Cerebellar nuclear complex (tissue), 1 donor: ENCODE data around the gene MAP4K2.

Experiments
- DNase-seq, 2 experiments: peaks; one replicate each; lab custom pipeline; 2025; lab: John Stamatoyannopoulos, UW

The MAP4K2 gene

GRCh38 chr11:64767344-64768299 lies 35.4 kb downstream of the MAP4K2 start:
- no peak for DNase-seq

- no peak for DNase-seq
Measured at GRCh38 chr11:64766881-64767280, 36.1 kb downstream of the MAP4K2 start.

- no peak for DNase-seq
Measured at GRCh38 chr11:64765851-64766665, 37.0 kb downstream of the MAP4K2 start.

DNA sequence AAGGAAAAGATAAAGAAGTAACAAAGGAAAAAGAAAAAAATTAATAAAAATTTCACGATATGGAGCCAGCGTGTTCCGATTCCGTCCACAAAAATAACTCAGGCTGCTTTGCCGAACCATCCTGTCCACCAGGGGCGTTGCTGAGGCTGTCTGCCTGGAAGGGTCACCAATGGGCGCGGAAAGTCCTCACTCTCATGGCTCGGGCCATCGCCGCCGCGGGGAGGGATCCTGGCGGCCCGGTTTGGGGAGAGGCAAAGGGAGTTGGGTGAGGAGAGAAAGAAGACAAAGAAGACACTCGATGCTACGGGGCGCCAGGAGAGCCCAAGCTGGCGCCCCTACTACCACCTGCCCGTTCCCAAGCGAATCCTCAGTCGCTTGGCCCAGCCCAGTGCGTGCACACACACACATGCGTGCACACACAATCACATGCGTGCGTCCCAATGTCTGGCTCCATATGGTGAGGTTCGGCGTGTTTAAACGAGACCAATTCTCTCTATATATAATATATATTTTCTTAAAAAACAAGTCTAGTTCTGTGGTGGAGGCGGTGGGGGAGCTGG lies 37.6 kb downstream of the MAP4K2 start:
- DNase-seq, result no peak

GRCh38 chr11:64764753-64765152 lies 38.3 kb downstream of the MAP4K2 start:
- no peak for DNase-seq

GRCh38 chr11:64764040-64764611 lies 38.9 kb downstream of the MAP4K2 start:
- no peak for DNase-seq

DNA sequence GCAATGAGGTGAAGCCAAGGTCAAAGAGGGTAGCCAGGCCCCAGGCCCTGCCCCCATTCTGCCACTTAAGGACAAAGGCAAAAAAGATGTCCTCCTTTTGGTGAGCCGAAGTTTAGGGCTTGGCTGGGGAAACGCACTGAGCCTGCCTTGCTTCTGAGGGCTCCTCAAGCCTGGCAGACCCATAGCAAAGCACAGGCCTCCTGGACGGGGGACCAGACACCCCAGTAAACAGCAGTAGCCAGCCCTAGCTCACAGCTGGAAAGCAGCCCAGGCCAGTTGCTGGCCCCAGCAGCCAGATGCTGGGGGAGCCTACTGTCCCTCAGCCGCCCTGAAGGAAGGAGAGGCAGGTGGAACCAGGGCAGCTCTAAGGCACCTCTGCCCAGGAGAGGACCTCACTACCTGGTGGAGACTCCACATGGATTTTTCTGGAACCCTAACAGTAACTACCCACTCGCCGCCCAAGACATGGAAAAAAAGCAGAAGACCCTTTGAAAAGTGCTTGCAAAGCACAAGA lies 39.4 kb downstream of the MAP4K2 start:
- no peak for DNase-seq

DNA sequence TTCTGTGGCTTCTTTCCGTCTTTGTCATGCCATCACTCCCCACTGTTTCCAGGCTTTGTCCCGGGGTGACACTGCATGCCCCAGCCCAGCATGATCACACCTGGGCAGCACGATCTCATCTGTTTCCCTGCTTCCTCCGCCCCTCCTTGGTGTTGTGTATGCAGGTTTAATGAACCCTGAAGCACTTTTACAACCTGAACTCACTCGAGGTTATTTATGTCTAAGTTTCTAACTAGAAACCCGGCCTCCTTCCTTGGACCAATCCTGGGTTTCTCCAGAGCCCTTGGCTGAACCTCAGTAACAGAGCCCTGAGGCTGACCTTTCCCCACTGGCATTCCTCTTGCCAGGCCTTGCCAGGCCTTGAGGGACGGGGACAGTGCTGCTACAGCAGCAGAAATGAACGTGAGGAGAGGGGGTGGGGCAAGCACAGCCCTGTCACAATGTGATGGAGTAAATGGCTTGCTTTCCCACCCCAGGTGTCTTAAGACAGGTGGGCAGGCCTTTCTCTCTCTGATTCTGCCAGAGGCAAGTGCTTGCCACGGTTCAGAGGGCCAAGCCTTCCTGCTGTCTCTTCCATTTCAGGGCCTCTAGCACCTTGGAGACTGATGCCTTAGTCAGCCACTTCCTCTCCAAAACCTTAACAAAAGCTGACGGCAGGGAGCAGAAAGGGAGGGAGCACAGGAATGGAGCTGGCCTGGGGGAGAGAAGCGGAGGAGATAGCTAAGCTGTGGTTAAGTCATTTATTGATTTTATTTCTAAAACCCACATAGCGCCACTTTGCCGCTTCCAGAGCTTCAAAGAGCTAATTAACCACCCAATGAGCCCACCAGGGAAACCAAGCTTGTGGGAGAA lies 40.1 kb downstream of the MAP4K2 start:
- DNase-seq, result no peak

DNA sequence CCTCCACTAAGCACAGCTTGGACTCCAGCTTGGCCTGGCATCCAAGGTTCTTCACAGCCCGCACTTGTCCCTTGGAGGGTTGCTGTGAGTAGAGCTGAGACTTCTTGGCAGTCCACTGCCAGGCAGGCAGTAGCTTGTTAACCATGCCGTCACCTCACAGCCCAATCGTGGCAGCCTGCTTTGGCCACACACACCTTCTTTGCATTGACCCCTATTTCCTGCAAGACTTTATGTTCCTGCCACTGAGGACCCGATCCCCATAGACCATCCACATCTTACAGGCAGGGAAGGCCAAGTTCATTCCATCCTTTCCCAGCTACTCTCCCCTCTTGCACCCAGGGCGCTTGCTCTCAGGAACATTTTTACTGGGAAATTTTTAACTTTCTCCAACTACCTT lies 40.7 kb downstream of the MAP4K2 start:
- DNase-seq, result no peak

DNA sequence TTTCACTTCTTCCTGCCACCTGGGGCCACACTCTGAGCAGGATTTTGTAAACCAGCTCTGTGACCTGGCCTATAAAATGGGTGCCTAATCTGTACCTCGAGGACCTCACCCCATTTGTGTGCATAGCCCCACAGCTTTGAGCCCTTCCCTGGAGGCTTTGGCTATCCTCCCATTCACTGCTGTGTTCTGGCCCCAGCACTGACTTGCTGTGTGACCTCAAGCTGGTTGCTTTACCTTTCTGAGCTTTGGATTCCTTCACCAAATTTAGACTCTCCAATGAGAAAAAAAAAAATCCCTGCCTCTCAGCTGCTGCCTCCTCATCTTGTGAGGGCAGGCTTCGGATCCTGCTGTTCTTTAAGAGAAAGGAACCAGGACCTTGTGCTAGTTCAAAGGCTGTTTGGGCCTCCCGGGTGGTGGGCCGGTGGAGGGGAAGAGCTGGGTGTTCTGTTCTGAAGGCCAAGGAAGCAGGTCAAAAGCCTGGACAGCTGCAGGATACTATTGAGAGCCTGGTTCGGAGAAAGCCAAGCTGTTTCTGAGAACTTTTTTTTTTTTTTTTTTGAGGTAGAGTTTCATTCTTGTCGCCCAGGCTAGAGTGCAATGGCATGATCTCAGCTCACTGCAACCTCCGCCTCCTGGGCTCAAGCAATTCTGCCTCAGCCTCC lies 42.1 kb downstream of the MAP4K2 start:
- DNase-seq, result no peak

DNA sequence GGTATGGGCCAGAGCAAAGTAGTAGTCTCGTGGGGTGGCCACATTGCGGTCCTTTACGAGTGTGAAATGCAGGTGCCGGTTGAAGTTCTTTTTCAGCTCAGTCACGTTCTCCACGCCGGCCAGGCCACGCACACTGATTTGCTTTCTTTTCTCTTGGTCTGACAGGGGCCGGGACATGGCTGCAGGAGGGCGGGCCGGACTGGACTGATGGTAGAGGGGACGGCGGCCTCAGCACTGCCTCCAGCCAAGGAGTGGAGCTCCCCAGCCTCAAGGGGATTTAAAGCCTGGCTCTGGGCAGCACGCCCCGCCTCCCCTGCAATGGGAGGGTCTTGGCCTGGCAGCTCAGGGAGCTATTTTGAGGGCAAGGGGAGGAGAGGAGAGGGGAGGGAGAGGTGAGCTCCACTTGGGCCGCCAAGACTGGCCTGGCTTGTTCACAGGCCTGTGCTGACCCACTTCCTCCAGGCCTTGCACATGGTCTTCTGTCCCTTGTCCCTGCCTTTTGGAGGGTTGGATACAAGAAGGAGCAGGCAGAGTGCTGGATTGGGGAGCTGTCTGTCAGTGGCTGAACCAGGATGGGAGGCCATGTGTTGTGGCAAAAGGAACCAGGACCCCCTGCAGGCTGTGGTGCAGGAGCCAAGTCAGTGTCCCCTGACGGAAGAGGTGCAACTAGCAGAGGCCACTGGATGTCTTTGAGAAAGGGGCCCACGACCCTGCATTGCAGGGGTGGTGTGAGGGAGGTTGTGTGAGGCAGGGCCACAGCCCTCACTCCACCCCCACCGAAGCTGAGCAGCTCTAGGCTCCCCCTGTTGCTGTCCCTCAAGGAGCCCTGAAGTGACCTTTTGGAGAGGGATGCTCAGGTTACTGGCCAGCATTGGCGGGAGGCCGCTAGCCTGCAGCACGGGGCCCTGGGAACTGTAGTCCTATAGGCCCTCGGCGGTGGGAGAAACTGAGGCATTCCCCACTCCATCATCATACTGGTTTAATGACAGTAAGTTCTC lies 43.0 kb downstream of the MAP4K2 start, which contains the start of gene PYGM:
Gene PYGM (minus strand): TSS at position 253 of the 998 bp plus-strand sequence. CDS start 76 bp downstream, at position 177.
- DNase-seq, result peak in 1 of 2 experiments; percentile 50

DNA sequence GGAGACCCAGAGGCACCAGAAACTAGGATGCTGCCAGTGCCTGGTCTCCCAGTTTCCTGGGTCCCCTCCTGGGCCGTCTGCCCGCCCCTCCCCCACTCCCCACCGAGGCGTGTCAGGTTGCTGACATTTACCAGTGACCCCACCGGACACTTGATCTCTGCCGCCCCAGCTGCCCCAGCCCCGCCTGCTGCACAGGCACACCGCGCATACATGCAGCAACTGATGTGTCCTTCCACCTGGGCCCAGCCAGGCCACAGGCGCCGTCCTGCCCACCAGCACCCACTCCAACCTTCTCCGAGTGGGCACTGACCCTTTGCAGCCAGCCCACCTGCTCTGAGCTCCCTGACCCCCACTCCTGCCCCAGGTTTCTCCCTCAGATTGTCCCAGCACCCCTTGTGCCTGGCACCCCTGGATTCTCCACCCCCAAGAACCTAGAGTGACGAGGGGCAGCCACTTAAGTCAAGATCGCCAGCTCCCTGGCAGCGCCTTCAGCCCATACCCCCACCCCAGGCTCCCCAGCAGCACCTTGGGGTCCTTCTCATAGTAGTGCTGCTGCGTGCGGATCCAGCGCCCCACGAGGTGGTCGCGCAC lies 43.8 kb downstream of the MAP4K2 start:
- no peak for DNase-seq

- no peak for DNase-seq
Measured at GRCh38 chr11:64758330-64759079, 44.5 kb downstream of the MAP4K2 start.

DNA sequence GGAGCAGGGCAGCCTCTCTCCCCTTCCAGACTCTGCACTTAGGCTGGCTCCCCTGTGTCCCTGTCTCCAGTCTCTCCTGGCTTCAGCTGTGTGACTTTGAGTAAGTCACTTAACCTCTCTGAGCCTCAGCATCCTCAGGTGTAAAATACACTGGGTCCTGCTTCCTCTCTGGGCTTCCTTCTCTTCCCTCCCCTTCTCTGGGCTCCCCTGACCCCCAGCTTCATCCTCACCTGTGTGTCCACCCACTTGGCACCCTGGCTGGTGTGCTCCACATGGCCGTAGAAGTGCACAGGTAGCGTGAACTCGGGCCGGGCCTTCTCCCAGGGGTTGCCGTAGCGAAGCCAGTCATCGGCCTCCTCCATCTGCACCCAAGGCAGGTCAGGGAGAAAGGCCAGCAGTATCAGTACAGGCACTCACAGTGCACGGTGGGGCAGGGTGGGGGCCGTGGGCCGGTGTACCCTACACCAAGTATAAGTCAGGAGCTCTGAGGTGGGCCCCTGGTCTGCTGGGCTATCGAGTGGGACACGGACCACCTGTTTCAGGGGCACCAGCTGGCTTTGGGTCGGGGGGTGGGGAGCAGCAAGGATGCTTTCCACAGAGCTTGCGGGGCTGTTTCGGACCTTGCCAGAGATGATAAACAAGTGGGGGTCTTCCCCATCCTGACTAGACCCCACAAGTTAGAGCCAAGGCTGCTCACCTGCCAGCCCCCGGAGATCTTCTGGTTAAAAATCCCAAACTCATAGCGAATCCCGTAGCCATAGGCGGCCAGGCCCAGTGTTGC lies 45.3 kb downstream of the MAP4K2 start:
- DNase-seq, result no peak

DNA sequence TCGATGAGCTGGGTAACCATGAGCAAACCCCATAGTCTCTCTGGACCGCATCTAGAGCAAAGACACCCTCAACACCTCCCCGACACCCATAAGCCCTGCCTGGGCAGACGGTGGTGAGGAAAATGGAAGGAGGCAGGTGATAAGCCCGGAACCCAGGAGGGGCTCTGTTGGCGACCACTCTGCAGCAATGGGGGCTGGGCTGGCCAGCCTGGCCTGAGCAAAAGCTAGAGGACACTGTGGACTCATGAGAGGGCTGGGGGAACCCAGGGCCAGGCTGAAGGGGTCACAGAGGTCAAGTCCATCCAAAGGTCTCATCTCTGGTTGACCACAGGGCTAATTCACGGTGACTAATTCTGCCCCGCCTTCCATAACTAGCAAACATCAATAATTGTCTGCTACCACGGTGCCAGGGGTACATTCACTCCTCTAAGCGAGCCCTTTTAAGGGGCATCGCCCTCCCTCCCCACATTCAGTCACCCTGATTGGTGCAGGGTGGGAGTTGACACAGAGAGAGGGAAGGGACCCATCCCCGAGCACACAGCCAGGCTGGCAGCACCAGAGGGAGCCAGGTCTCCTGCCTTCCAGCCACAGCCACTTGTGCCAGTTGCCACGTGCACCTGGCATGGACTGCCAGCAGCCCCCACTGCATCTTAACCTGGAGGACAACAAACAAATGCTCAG lies 47.2 kb downstream of the MAP4K2 start:
- no peak for DNase-seq

- DNase-seq, result no peak
Measured at GRCh38 chr11:64754919-64755662, 47.9 kb downstream of the MAP4K2 start.
